ENCODE measurements around the gene F13A1.

The F13A1 gene

DNA sequence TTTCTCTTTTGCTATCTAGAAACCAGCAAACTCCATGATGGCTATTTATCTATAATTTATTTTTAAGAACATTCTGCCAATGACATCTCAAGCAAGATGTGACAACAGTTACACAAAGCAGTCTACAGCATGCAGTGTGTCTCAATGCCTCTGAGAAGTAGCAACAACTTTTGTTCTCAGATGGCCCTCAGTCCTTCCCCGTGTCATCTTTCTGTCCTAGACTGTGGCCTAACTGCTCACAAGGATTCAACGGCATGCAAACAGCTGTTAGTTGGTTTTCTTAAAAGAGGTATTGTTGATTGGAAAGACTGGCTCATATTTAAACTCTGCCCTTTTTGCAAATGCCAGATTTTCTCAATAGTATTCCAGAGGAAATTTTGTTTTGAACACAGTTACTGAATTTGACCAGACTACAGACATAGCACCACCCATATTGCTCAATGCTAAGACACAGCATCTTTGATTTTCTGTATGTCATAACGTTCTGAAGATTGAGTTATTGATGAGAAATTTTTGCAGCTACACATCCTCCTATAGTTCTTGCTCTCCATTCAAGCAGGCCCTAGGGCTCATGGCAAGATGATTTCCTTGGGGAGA lies 26.1 kb upstream of the F13A1 start:
- ATAC-seq (replicated peaks; ENCODE audit: extremely low read depth, poor library complexity, severe bottlenecking) (no peak), DNase-seq (ENCODE audit: low spot score in 2 of 2) (no peak)
- no peak overlapping the region for H3K4me3 Mint-ChIP-seq
- no peaks in the 10 kb centered on the region for H3K36me3 Mint-ChIP-seq (ENCODE audit: insufficient read depth)
- H3K4me1 Mint-ChIP-seq: no peaks in the 10 kb centered on the region
- H3K27me3 Mint-ChIP-seq: peaks cover 34% of the 10 kb centered on the region
- H3K9me3 Mint-ChIP-seq: no peaks in the 10 kb centered on the region
- no peak overlapping the region for H3K27ac Mint-ChIP-seq (ENCODE audit: low read depth)

DNA sequence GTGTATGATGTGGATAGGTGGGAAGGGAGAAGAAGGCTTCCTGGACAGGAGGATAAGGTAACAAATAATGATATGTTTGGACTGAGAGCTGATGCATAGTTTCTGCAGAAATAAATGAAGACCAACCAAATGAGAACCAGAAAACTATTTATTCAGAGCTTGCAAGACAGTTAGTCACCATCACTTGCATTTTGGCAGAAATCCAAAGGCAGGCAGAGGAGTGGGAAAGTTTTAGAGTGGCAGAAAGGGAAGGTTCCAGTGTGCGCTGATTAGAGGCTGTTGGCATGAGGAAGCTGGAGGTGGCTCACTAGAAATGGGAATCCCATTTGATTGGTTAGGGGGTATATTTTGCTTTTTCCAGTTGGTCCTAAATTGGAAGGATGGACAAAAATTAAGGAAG lies 13.0 kb upstream of the F13A1 start:
- no peak overlapping the region for H3K27ac Mint-ChIP-seq (ENCODE audit: low read depth)
- H3K36me3 Mint-ChIP-seq (ENCODE audit: insufficient read depth): no peaks in the 10 kb centered on the region
- ATAC-seq (replicated peaks; ENCODE audit: extremely low read depth, poor library complexity, severe bottlenecking) (no peak), DNase-seq (ENCODE audit: low spot score in 2 of 2) (no peak)
- no peaks in the 10 kb centered on the region for H3K4me1 Mint-ChIP-seq
- no peaks in the 10 kb centered on the region for H3K9me3 Mint-ChIP-seq
- peaks cover 58% of the 10 kb centered on the region for H3K27me3 Mint-ChIP-seq
- H3K4me3 Mint-ChIP-seq: no peak overlapping the region

- no peaks in the 10 kb centered on the region for H3K9me3 Mint-ChIP-seq
- H3K27ac Mint-ChIP-seq (ENCODE audit: low read depth): no peak overlapping the region
- H3K27me3 Mint-ChIP-seq: peaks cover 64% of the 10 kb centered on the region
- no peak for DNase-seq (ENCODE audit: low spot score in 2 of 2)
- H3K4me1 Mint-ChIP-seq: no peaks in the 10 kb centered on the region
- ATAC-seq (replicated peaks; ENCODE audit: extremely low read depth, poor library complexity, severe bottlenecking): no peak
- no peaks in the 10 kb centered on the region for H3K36me3 Mint-ChIP-seq (ENCODE audit: insufficient read depth)
- no peak overlapping the region for H3K4me3 Mint-ChIP-seq
These were observed 12.4 kb upstream of the F13A1 start for GRCh38 chr6:6332811-6333244.

DNA sequence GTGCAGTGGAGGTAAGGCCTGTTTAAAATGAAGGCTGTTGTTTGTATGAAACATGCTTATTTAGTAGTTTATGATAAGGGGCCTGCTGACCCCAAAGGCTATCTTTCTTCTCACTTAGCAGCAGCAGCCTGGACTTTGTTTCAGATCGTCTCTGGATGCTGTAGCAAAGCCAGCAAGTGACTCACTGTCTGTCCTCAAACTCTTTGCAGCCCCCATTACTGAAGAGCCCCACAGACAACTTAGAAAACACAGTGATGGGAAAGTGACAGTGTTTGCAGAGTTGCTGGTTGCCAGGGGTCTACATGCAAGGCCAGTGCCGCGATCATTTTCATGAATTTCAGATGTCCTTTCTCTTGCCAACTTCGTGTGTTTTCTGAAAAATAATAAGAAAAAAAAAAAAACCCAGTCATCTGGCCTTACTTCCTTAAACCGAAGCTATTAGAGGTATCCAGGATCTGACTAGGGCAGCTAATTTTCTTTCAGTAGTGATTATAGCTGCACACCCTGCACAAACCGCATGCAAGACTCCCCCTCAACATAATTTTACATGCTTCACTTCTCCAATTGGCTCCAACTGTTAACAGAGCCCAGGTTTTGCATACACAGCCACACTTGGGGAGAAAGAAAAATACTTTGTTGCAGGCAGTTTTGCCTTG lies 11.6 kb upstream of the F13A1 start:
- Mint-ChIP-seq H3K4me3 (no peak overlapping the region), H3K9me3 (no peaks in the 10 kb centered on the region)
- ATAC-seq (replicated peaks; ENCODE audit: extremely low read depth, poor library complexity, severe bottlenecking): no peak

GRCh38 chr6:6331393-6331792 lies 10.9 kb upstream of the F13A1 start:
- no peak overlapping the region for H3K4me3 Mint-ChIP-seq
- ATAC-seq (replicated peaks; ENCODE audit: extremely low read depth, poor library complexity, severe bottlenecking): no peak
- peaks cover 60% of the 10 kb centered on the region for H3K27me3 Mint-ChIP-seq
- no peak for DNase-seq (ENCODE audit: low spot score in 2 of 2)
- H3K4me1 Mint-ChIP-seq: no peaks in the 10 kb centered on the region
- no peaks in the 10 kb centered on the region for H3K36me3 Mint-ChIP-seq (ENCODE audit: insufficient read depth)
- no peak overlapping the region for H3K27ac Mint-ChIP-seq (ENCODE audit: low read depth)
- no peaks in the 10 kb centered on the region for H3K9me3 Mint-ChIP-seq

More for the DNA sequence above, 11.6 kb upstream of the F13A1 start:
- Mint-ChIP-seq H3K36me3 (ENCODE audit: insufficient read depth) (no peaks in the 10 kb centered on the region), H3K27me3 (peaks cover 64% of the 10 kb centered on the region), H3K4me1 (no peaks in the 10 kb centered on the region), H3K27ac (ENCODE audit: low read depth) (no peak overlapping the region)
- no peak for DNase-seq (ENCODE audit: low spot score in 2 of 2)

DNA sequence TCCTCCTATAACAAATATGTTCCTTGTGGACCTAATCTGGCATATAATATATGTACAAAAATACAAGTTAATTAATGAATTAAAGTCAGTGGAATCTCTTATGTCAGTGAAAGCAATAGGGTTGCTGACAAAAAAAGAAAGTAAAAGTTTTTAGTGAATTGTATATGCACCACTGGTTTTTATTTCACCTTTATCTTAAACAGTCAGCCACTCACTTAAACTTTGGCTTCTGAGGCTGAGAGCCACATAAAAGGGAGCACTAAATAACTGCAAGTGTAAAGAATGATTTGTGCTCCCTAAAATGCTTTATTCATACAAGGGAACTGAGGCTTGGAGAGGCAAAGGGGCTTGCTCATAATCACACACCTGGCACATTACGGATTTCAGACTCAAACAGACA lies 9.9 kb upstream of the F13A1 start:
- Mint-ChIP-seq H3K9me3 (no peaks in the 10 kb centered on the region), H3K36me3 (ENCODE audit: insufficient read depth) (no peaks in the 10 kb centered on the region), H3K4me3 (no peak overlapping the region), H3K27me3 (peaks cover 55% of the 10 kb centered on the region), H3K27ac (ENCODE audit: low read depth) (no peak overlapping the region), H3K4me1 (no peaks in the 10 kb centered on the region)
- DNase-seq (ENCODE audit: low spot score in 2 of 2) (no peak), ATAC-seq (replicated peaks; ENCODE audit: extremely low read depth, poor library complexity, severe bottlenecking) (no peak)

GRCh38 chr6:6328451-6328850 lies 8.0 kb upstream of the F13A1 start:
- H3K9me3 Mint-ChIP-seq: no peaks in the 10 kb centered on the region
- DNase-seq (ENCODE audit: low spot score in 2 of 2) (no peak), ATAC-seq (replicated peaks; ENCODE audit: extremely low read depth, poor library complexity, severe bottlenecking) (no peak)
- H3K4me1 Mint-ChIP-seq: no peaks in the 10 kb centered on the region
- H3K27ac Mint-ChIP-seq (ENCODE audit: low read depth): no peak overlapping the region
- H3K27me3 Mint-ChIP-seq: peaks cover 44% of the 10 kb centered on the region
- H3K36me3 Mint-ChIP-seq (ENCODE audit: insufficient read depth): no peaks in the 10 kb centered on the region
- H3K4me3 Mint-ChIP-seq: no peak overlapping the region

GRCh38 chr6:6323352-6323751 lies 2.9 kb upstream of the F13A1 start:
- no peak overlapping the region for H3K27ac Mint-ChIP-seq (ENCODE audit: low read depth)
- H3K4me3 Mint-ChIP-seq: no peak overlapping the region
- peaks cover 69% of the 10 kb centered on the region for H3K27me3 Mint-ChIP-seq
- ATAC-seq (replicated peaks; ENCODE audit: extremely low read depth, poor library complexity, severe bottlenecking) (no peak), DNase-seq (ENCODE audit: low spot score in 2 of 2) (no peak)
- H3K36me3 Mint-ChIP-seq (ENCODE audit: insufficient read depth): no peaks in the 10 kb centered on the region
- peaks cover 6% of the 10 kb centered on the region for H3K4me1 Mint-ChIP-seq
- H3K9me3 Mint-ChIP-seq: no peaks in the 10 kb centered on the region

DNA sequence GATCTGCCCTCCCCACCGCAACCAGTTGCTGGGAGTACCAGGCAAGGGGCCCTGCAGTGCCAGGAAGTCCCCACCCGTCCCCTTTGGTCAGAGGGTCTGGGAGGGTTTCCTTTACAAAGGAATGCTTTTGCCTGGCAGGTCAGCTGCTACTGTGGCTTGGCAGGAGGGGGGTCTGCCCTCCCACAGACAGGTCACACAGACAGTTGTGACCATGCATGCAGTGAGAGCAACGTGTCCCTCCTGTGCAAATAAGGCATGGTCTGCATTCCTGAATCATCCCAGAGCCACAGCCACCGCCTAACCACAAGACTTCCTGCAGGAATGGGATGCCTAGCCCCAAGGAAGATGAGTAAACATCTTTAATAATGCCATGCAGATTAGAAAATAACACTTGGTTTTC lies 439 bp upstream of the F13A1 start:
- Mint-ChIP-seq H3K9me3 (no peaks in the 10 kb centered on the region), H3K4me3 (no peak overlapping the region), H3K36me3 (ENCODE audit: insufficient read depth) (no peaks in the 10 kb centered on the region), H3K27ac (ENCODE audit: low read depth) (no peak overlapping the region), H3K27me3 (peaks cover 76% of the 10 kb centered on the region), H3K4me1 (peaks cover 6% of the 10 kb centered on the region)
- ATAC-seq (replicated peaks; ENCODE audit: extremely low read depth, poor library complexity, severe bottlenecking): no peak
- no peak for DNase-seq (ENCODE audit: low spot score in 2 of 2)

- no peaks in the 10 kb centered on the region for H3K9me3 Mint-ChIP-seq
- DNase-seq (ENCODE audit: low spot score in 2 of 2): no peak
- H3K36me3 Mint-ChIP-seq (ENCODE audit: insufficient read depth): no peaks in the 10 kb centered on the region
- no peak overlapping the region for H3K4me3 Mint-ChIP-seq
- peaks cover 6% of the 10 kb centered on the region for H3K4me1 Mint-ChIP-seq
- H3K27ac Mint-ChIP-seq (ENCODE audit: low read depth): no peak overlapping the region
- no peak for ATAC-seq (replicated peaks; ENCODE audit: extremely low read depth, poor library complexity, severe bottlenecking)
- H3K27me3 Mint-ChIP-seq: peaks cover 79% of the 10 kb centered on the region
These were observed 2.4 kb downstream of the F13A1 start for GRCh38 chr6:6317825-6318733.

DNA sequence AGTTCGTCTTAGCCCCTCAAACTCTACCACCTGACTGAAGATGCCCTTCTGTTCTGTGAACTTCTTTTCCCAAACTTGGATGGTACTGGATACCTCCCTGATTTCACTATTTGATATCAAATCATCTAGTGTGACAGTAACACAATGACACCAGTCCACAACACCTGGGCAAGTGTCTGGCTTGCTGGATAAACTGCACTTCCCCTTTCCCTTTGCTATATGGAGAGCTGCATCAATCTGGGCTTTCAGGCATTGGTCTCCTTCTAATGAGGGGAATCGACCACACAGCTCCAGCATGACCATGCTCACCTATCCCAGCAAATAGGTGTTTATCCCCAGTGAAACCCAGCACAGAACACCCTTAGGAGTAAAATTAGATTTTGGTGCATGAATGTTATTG lies 3.1 kb downstream of the F13A1 start:
- Mint-ChIP-seq H3K27me3 (peaks cover 79% of the 10 kb centered on the region), H3K27ac (ENCODE audit: low read depth) (no peak overlapping the region), H3K4me1 (peaks cover 6% of the 10 kb centered on the region), H3K4me3 (no peak overlapping the region), H3K9me3 (no peaks in the 10 kb centered on the region), H3K36me3 (ENCODE audit: insufficient read depth) (no peaks in the 10 kb centered on the region)
- no peak for ATAC-seq (replicated peaks; ENCODE audit: extremely low read depth, poor library complexity, severe bottlenecking)
- DNase-seq (ENCODE audit: low spot score in 2 of 2): no peak

GRCh38 chr6:6315660-6316059 lies 4.8 kb downstream of the F13A1 start:
- Mint-ChIP-seq H3K27me3 (peaks cover 72% of the 10 kb centered on the region), H3K4me1 (peaks cover 6% of the 10 kb centered on the region)

GRCh38 chr6:6314596-6314995 lies 5.9 kb downstream of the F13A1 start:
- peaks cover 73% of the 10 kb centered on the region for H3K27me3 Mint-ChIP-seq
- H3K4me3 Mint-ChIP-seq: no peak overlapping the region
- H3K27ac Mint-ChIP-seq (ENCODE audit: low read depth): no peak overlapping the region
- ATAC-seq (replicated peaks; ENCODE audit: extremely low read depth, poor library complexity, severe bottlenecking) (no peak), DNase-seq (ENCODE audit: low spot score in 2 of 2) (no peak)
- H3K36me3 Mint-ChIP-seq (ENCODE audit: insufficient read depth): no peaks in the 10 kb centered on the region
- peaks cover 3% of the 10 kb centered on the region for H3K4me1 Mint-ChIP-seq
- no peaks in the 10 kb centered on the region for H3K9me3 Mint-ChIP-seq

More at GRCh38 chr6:6315660-6316059, 4.8 kb downstream of the F13A1 start:
- H3K36me3 Mint-ChIP-seq (ENCODE audit: insufficient read depth): no peaks in the 10 kb centered on the region
- ATAC-seq (replicated peaks; ENCODE audit: extremely low read depth, poor library complexity, severe bottlenecking) (no peak), DNase-seq (ENCODE audit: low spot score in 2 of 2) (no peak)
- H3K9me3 Mint-ChIP-seq: no peaks in the 10 kb centered on the region
- H3K4me3 Mint-ChIP-seq: no peak overlapping the region
- H3K27ac Mint-ChIP-seq (ENCODE audit: low read depth): no peak overlapping the region

Data from central memory CD8-positive, alpha-beta T cell (primary cell).